SIG-M5 treated with dmso at 0.1 percent for 504 hours (cell line): Measurements from ENCODE around the gene DHCR7.

Source experiments
- DNase-seq: peaks from one replicate; lab custom pipeline; 2025; ENCODE audit not compliant: unreplicated experiment; lab: John Stamatoyannopoulos, UW

The DHCR7 gene

GRCh38 chr11:71458146-71459070, 10.2 kb upstream of the DHCR7 start:
- no peak for DNase-seq

DNA sequence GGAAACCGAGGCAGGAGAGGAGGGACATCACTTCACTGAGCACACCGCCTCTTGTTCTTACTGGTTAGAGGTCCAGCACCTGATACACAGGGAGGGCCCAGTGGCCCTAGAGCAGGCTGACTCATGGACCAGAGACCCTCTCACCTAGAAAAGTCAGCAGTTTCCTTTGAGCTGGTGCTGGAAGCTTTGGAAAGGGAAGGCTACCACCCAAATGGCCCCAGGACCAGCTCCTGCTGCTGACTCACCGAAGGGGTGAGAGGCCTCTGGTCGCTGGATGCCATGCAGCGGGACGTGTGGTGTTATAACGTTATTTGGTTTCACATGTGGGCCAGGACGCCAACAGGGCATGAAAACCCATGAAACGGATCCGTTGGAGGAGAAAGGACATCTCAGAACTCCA, 8.6 kb upstream of the DHCR7 start:
- no peak for DNase-seq

DNA sequence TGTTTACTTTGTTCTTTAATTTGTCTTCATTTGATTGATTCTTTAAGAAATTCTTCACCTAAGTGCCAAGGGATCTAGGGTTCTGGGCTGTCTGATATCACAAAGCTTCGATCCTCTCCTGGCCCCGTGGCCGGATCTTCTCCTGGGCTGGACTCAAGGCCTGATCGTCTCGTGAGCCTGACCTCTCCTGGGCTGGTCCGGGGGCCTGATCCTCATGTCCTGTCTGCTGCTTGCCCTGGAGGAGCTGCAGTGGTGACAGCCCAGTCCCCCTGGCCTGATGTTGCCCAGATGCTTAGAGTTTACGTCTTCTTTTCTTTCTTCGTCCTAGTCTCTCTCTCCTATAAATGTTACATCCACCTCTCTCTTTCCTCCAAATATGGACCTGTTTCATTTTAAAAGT, 8.1 kb upstream of the DHCR7 start:
- no peak for DNase-seq

DNA sequence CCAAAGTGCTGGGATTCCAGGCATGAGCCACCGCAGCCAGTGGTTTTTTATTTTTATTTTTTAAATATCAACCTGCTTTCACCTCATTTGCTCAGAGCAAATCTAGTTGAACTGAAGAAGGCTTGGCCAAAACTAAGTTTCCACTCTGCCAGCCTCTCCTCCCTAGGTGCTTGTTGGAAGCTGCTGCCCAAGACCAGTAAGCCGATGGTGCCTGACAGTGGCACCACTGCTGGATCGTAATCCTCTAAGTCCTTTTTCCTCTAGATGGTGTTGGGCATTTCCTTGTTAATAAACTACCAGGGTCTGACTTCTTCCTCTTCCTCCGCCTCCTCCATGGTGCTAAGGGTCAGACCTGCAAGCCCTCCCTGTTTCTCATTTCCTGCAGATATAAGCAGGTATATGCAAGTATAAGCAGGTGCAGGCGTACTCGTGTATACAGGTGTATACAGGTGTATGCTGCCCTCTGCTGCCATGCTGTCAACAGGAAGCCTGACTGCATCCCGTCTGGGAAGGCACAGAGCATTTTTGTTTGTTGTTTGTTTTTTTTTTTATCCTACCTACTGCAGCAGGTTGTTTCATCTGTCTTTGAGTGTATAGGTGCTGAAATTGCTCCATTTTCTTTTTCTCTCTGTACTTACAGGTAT, 6.4 kb upstream of the DHCR7 start:
- DNase-seq: no peak

- DNase-seq: no peak
Observed at GRCh38 chr11:71453918-71454304, 5.7 kb upstream of the DHCR7 start.

GRCh38 chr11:71453037-71453917, 5.1 kb upstream of the DHCR7 start, which contains the start of gene NADSYN1:
TSS of gene NADSYN1 (plus strand) at chr11:71453203. CDS start at chr11:71453297, 94 bp downstream.
- peak; percentile 83 for DNase-seq

GRCh38 chr11:71452199-71453036, 4.2 kb upstream of the DHCR7 start:
- peak; percentile 69 for DNase-seq

DNA sequence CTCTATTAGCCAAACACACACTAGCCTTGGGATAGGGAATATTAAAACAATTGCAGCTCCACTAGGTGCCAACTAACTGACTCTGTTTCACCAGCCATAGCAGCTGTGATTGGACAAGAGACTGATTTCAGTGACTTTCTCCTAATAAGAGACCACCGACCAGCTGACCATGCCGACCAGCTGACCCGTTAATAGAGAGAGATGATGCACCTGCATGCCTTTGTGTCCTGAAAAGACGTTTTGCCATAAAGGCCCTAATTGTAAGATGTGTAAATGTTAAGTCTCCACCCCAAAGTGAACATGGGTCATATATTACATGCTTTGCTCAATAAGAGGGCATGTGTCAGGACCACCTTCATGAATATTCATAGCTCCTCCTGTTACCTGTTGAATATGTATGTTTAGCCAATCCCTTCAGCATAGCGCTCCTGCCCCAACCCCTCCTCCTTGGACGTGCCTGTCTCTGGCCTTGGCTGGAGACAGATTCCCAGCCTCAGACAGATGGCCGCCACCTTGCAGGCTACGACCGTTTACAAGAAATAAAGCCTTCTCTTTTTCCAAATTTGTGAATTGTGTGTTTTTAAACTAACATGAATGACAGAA, 3.5 kb upstream of the DHCR7 start:
- DNase-seq: no peak

DNA sequence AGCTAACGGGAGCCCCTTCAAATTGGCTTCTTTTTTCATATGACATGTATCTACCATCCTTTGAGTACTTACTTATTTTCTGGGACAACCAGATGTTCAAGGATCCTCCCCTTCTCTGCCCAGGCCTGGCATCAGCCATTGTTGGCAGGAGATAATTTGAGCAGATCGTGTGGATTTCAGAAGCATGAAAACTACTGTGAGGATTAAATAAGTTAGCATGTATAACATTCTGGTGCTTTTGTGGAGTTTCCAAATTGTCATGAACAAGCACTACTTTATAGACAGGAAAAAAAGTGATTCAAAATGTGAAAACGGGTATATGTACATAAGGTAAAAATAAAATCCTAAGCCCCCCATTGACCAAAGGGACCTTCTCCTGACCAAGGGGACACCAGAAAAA, 2.7 kb upstream of the DHCR7 start:
- no peak for DNase-seq

DNA sequence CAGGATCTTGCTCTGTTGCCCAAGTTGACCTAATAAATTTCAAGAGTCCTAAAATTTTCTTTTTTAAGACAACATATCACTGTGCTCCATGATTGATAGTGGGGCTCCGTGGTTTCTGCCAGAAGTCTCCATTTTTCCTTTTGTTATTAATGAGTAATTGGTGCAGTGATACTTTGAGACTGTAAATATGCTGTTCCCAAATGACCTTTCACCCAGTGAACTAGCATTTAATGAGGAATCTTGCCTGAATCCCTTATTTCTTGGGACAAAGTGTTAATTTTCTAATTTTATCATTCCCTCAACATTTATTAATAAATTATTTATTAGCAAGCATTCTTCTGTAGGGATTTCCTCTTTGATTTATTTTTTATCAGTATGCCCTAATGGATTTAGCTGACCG, 2.3 kb upstream of the DHCR7 start:
- DNase-seq: no peak

DNA sequence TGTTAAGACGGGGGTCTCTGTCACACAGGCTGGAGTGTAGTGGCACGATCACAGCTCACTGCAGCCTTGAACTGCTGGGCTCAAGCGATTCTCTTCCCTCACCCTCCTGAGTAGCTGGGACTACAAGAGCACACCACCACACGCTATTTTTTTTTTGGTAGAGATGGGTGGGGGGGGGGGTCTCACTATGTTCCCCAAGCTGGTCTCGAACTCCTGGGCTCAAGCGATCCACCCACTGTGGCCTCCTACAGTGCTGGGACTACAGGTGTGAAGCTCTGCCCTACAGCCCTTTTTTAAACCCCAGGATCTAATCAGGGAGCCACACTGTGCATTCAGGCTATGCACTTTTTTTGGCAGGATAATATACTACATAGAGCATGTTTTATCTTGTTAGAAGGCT, 1.4 kb upstream of the DHCR7 start:
- DNase-seq: no peak

GRCh38 chr11:71447791-71448256, 369 bp downstream of the DHCR7 start:
- DNase-seq: no peak

DNA sequence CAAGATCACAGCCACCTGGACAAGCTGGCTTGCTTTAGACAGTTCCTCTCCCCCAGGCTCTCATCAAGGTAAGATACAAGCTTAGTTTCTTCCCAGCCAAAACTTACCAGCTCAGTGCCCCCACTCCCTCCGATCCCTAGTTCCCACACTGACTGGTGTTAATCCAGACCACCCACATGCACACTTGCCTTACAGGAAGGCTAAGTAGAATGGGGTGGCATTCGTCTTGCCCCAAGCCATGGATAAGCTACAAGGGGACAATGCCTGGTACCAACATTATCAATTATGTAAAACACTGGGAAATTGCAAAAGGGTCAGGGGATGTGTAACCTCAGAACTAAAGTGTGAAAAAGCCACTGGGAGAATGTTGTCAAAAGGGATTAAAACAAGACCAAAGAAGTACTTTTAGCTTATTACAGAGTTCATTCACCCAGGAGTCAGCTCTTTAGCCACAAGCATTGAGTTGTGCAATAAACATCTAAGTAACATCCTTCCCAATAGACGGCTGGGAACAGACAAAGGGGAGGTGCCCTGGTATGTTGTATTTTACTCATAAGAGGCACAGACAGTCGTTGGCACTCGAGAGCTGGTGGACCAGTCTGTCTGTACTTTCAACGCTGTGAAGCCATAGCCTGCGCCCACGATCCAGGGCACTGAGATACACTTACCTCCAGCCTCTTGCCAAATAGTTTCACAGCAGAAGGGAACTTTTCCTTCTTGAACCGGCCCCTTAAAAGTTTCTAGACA, 1.1 kb downstream of the DHCR7 start:
- peak; percentile 91 for DNase-seq

DNA sequence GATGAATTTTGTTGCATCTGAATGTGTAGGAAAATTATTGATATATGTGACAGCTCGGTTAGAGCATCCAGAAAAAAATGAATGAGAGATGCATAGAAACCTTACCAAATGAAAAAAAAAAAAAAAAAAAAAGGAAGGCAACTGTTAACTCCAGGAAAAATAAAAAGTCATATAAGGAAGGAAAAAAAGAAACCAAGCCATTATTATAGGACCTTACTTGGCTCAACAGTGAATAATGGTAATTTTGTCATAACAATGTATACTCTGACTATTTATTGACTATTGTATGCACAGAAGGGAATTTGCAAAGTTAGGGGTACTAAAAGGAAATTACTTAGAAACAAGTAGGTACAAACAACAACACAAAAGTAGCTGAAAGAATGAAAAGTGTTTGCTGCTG, 2.0 kb downstream of the DHCR7 start:
- no peak for DNase-seq

DNA sequence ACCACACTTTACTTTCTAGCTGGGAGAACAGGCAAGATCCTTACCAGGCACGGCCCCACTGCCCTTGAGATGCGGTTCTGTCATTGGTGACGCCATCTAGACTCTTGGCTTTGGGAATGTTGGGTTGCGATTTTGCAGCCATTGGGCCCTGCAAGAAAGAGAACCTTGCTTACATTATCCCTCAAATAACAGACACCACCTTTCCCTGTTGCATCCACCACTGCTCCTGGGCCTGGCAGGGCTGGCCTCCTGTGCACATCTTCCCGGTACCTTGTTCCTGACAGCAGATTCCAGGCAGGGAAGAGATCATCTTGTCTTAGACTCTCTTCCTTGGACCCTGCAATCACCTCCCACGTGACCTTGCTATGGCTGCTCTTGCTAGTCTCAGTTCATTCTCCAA, 3.4 kb downstream of the DHCR7 start:
- DNase-seq: no peak

- DNase-seq: no peak
Observed at GRCh38 chr11:71443736-71444445, 4.3 kb downstream of the DHCR7 start.

GRCh38 chr11:71442880-71443279, 5.3 kb downstream of the DHCR7 start:
- DNase-seq: no peak

- no peak for DNase-seq
Observed at GRCh38 chr11:71442123-71442522, 6.1 kb downstream of the DHCR7 start.

- no peak for DNase-seq
Observed at GRCh38 chr11:71441251-71441650, 6.9 kb downstream of the DHCR7 start.
